Measurements from ENCODE around the gene PDP2. TPM values are rescaled to one million over a fixed set of nuclear protein-coding genes. Genes with fewer than 3 reads are reported as not detected.

Gene PDP2
- total RNA-seq, 4 donors from 2014 or later, result 3.7 to 11.7 (median 5.8) TPM

GRCh38 chr16:66844342-66845079 is 35.8 kb upstream of the PDP2 start, which contains the start of gene CA7:
CA7 (plus strand) TSS chr16:66844414; CDS start chr16:66844488, 74 bp downstream.
- ATAC-seq, result no peak

GRCh38 chr16:66845080-66845410 is 35.3 kb upstream of the PDP2 start:
- Histone ChIP-seq H3K9me3 (no peaks in the 10 kb centered on the region), H3K36me3 (no peaks in the 10 kb centered on the region), H3K27me3 (peaks cover 50% of the 10 kb centered on the region), H3K4me1 (peaks cover 0 to 18% (median 12%) of the 10 kb centered on the region in 3 donors), H3K4me3 (peak overlapping the region in 1 of 2 donors; percentile 53), H3K27ac (no peak overlapping the region)
- no peak for TF ChIP-seq POLR2A (IDR thresholded peaks at IDR 0.05)
- no peak for TF ChIP-seq POLR2AphosphoS5 (IDR thresholded peaks at IDR 0.05)
- TF ChIP-seq, protein P1, sequence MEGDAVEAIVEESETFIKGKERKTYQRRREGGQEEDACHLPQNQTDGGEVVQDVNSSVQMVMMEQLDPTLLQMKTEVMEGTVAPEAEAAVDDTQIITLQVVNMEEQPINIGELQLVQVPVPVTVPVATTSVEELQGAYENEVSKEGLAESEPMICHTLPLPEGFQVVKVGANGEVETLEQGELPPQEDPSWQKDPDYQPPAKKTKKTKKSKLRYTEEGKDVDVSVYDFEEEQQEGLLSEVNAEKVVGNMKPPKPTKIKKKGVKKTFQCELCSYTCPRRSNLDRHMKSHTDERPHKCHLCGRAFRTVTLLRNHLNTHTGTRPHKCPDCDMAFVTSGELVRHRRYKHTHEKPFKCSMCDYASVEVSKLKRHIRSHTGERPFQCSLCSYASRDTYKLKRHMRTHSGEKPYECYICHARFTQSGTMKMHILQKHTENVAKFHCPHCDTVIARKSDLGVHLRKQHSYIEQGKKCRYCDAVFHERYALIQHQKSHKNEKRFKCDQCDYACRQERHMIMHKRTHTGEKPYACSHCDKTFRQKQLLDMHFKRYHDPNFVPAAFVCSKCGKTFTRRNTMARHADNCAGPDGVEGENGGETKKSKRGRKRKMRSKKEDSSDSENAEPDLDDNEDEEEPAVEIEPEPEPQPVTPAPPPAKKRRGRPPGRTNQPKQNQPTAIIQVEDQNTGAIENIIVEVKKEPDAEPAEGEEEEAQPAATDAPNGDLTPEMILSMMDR (IDR thresholded peaks at IDR 0.05), result no peak
- TF ChIP-seq EP300 (IDR thresholded peaks at IDR 0.05), result no peak
- ATAC-seq, result no peak
- WGBS, 2 donors (ENCODE audit: low coverage in 1 of 2), result 42 to 83% methylated on average over 1 to 2 of the region's 10 CpGs

More at GRCh38 chr16:66844342-66845079, 35.8 kb upstream of the PDP2 start, which contains the start of gene CA7:
- Histone ChIP-seq H3K9me3 (no peaks in the 10 kb centered on the region), H3K4me1 (peaks cover 0 to 18% (median 12%) of the 10 kb centered on the region in 3 donors), H3K27me3 (peaks cover 50% of the 10 kb centered on the region), H3K27ac (no peak within 1 kb of the TSS), H3K4me3 (peak within 1 kb of the TSS; percentile 5 to 53), H3K36me3 (no peaks in the 10 kb centered on the region)
- TF ChIP-seq POLR2A (IDR thresholded peaks at IDR 0.05) (no peak), POLR2AphosphoS5 (IDR thresholded peaks at IDR 0.05) (no peak), EP300 (IDR thresholded peaks at IDR 0.05) (no peak)
- TF ChIP-seq, protein P1 (IDR thresholded peaks at IDR 0.05), result no peak
- no CpG with 5 or more reads among the region's 79 CpGs for whole genome bisulfite sequencing, 2 donors (ENCODE audit: low coverage in 1 of 2)

DNA sequence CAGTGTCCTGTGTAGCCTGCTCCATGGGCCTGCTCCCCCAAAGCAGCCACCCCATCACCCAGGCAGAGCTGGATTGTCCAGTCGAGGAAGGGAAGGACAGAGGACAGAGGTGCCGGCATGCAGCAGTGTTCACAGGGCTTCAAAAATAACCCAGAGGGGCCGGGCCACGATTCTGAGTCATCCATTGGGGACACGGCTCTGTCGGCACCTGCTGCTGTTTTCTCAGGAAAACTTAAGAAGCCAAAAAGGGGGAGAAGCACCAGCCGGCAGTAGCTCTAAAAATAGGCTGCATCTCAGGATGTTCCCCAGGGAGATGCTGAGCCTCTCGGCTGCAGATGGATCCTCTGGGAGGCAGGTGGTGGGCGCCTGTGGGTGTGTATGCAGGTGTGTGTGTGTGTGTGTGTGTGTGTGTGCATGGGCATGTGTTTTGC is 34.5 kb upstream of the PDP2 start:
- H3K27me3 ChIP-seq, result peaks cover 56% of the 10 kb centered on the region
- ATAC-seq, result no peak

DNA sequence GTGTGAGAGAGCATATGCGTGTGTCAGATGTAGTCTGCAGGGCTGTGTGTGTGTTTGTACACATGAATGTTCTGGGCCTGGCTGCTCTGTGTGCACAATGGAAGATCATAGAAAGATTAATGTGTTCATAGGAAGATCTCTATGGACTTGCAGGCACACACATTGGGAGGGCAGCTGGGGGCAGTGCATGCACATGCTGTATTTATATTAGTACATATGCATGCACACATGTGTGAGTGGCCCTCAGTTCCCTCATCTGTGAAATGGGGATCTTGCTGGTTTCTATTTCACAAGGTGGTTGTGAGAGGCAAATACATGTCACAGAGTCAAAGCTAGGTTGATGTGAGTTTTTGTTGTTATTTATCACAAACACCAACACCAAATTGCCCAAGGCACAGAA is 34.0 kb upstream of the PDP2 start:
- TF ChIP-seq POLR2A (IDR thresholded peaks at IDR 0.05) (no peak), EP300 (IDR thresholded peaks at IDR 0.05) (no peak), POLR2AphosphoS5 (IDR thresholded peaks at IDR 0.05) (no peak)
- TF ChIP-seq, protein P1 (IDR thresholded peaks at IDR 0.05), result no peak
- Histone ChIP-seq H3K36me3 (no peaks in the 10 kb centered on the region), H3K27me3 (peaks cover 56% of the 10 kb centered on the region), H3K4me3 (no peak overlapping the region), H3K9me3 (no peaks in the 10 kb centered on the region), H3K4me1 (peaks cover 0 to 18% (median 12%) of the 10 kb centered on the region in 3 donors), H3K27ac (no peak overlapping the region)
- ATAC-seq, result no peak
- WGBS, 2 donors (ENCODE audit: low coverage in 1 of 2), result 67 to 80% methylated on average over 1 of the region's 1 CpG

More for the DNA sequence above, 34.5 kb upstream of the PDP2 start:
- H3K4me1 ChIP-seq, result peaks cover 0 to 18% (median 12%) of the 10 kb centered on the region in 3 donors
- no peaks in the 10 kb centered on the region for H3K36me3 ChIP-seq
- no peak overlapping the region for H3K27ac ChIP-seq
- no peak for TF ChIP-seq POLR2A (IDR thresholded peaks at IDR 0.05)
- TF ChIP-seq POLR2AphosphoS5 (IDR thresholded peaks at IDR 0.05), result no peak
- TF ChIP-seq, protein P1 (IDR thresholded peaks at IDR 0.05), result no peak
- no peak for TF ChIP-seq EP300 (IDR thresholded peaks at IDR 0.05)
- no peak overlapping the region for H3K4me3 ChIP-seq
- H3K9me3 ChIP-seq, result no peaks in the 10 kb centered on the region
- 35% methylated on average over 7 of the region's 9 CpGs; no CpG with 5 or more reads in 1 of the 2 donors for WGBS, 2 donors (ENCODE audit: low coverage in 1 of 2)

DNA sequence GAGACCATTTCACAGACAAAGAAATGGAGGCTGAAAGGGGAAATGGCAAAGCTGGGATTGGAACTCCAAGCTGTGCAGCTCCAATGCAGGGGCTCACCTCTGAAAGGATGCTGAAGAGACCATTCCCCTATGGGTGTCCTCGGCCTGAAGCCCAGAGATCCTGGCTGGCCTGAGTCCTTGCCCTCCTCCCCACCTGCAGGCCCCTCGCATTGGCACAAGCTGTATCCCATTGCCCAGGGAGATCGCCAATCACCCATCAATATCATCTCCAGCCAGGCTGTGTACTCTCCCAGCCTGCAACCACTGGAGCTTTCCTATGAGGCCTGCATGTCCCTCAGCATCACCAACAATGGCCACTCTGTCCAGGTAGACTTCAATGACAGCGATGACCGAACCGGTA is 33.5 kb upstream of the PDP2 start:
- TF ChIP-seq POLR2A (IDR thresholded peaks at IDR 0.05) (no peak), EP300 (IDR thresholded peaks at IDR 0.05) (no peak), POLR2AphosphoS5 (IDR thresholded peaks at IDR 0.05) (no peak)
- TF ChIP-seq, protein P1 (IDR thresholded peaks at IDR 0.05), result no peak
- H3K9me3 ChIP-seq, result no peaks in the 10 kb centered on the region
- no peak overlapping the region for H3K27ac ChIP-seq
- H3K36me3 ChIP-seq, result no peaks in the 10 kb centered on the region
- peaks cover 0 to 18% (median 12%) of the 10 kb centered on the region in 3 donors for H3K4me1 ChIP-seq
- 93% methylated on average over 2 of the region's 6 CpGs; no CpG with 5 or more reads in 1 of the 2 donors for WGBS, 2 donors (ENCODE audit: low coverage in 1 of 2)
- no peak overlapping the region for H3K4me3 ChIP-seq
- no peak for ATAC-seq
- peaks cover 56% of the 10 kb centered on the region for H3K27me3 ChIP-seq
